Measurements from ENCODE around the gene NUMA1. TPM values are rescaled to one million over a fixed set of nuclear protein-coding genes. Genes with fewer than 3 reads are reported as not detected.

The NUMA1 gene
- total and polyA plus RNA-seq, 2 of the 13 experiments (the other 11 are each of a cell fraction or from before 2014, with no cell fraction given) = 57.3 to 60.2 TPM

GRCh38 chr11:72102946-72103753, 22.8 kb upstream of the NUMA1 start, which contains the start of gene LAMTOR1 (continued):
- TF ChIP-seq ZHX1 (CRISPR knock-in tag; IDR thresholded peaks at IDR 0.05; ENCODE audit: low read depth) (no peak), HIVEP1 (CRISPR knock-in tag; IDR thresholded peaks at IDR 0.05) (0 out of 2 replicates have a peak, but pooled peaks have one; percentile 55), MTA3 (CRISPR knock-in tag; IDR thresholded peaks at IDR 0.05) (no peak), PATZ1 (CRISPR knock-in tag; IDR thresholded peaks at IDR 0.05) (peak; percentile 76), DRAP1 (CRISPR knock-in tag; IDR thresholded peaks at IDR 0.05) (peak; percentile 60), CREB3 (CRISPR knock-in tag; IDR thresholded peaks at IDR 0.05) (no peak), HNRNPUL1 (IDR thresholded peaks at IDR 0.05; ENCODE audit: low read depth, low read length) (no peak), U2AF1 (optimal IDR thresholded peaks at IDR 0.05; ENCODE audit: low read depth, low read length) (no peak), ZNF256 (CRISPR knock-in tag; conservative IDR thresholded peaks at IDR 0.05) (no peak), ZNF441 (CRISPR knock-in tag; IDR thresholded peaks at IDR 0.05; ENCODE audit: borderline replicate concordance) (no peak), ZNF446 (CRISPR knock-in tag; IDR thresholded peaks at IDR 0.05) (no peak; the same call in 1 of the 2 replicates), PHF5A (CRISPR knock-in tag; IDR thresholded peaks at IDR 0.05; ENCODE audit: low read depth, unreplicated experiment) (no peak), ELF1 (CRISPR knock-in tag; IDR thresholded peaks at IDR 0.05) (peak; percentile 84), ZUFSP (CRISPR knock-in tag; IDR thresholded peaks at IDR 0.05; ENCODE audit: borderline replicate concordance) (no peak), KLF6 (CRISPR knock-in tag; IDR thresholded peaks at IDR 0.05) (peak; percentile 39; the same call in 1 of the 2 replicates), BCL3 (CRISPR knock-in tag; IDR thresholded peaks at IDR 0.05) (no peak; the same call in 1 of the 2 replicates), ZNF761 (CRISPR knock-in tag; conservative IDR thresholded peaks at IDR 0.05) (no peak), POLR2G (IDR thresholded peaks at IDR 0.05; ENCODE audit: low read depth, low read length) (peak; percentile 88), ZNF841 (CRISPR knock-in tag; IDR thresholded peaks at IDR 0.05; ENCODE audit: borderline replicate concordance) (no peak), NFIB (CRISPR knock-in tag; IDR thresholded peaks at IDR 0.05; ENCODE audit: borderline replicate concordance) (peak; percentile 86; the same call in 1 of the 2 replicates)
